Skin of body (tissue), 2 donors: Measurements from ENCODE around the gene PTBP1. TPM values are rescaled to one million over a fixed set of nuclear protein-coding genes. Genes with fewer than 3 reads are reported as not detected.
"Not testable (repeated sequence)": the region's sequence is repeated elsewhere in the genome, so short reads cannot be mapped to it uniquely, and the experiment has no call there.

ENCODE experiments used
- DNase-seq: peaks from one replicate; lab custom pipeline; 2025; lab: John Stamatoyannopoulos, UW
- total RNA-seq: library from RNA; depleted of rRNA; stranded (reverse); fragments of >200 nt; gene quantifications from one replicate; pipeline ENCODE4 v1.2.3, GENCODE V29; 2014

The PTBP1 gene
- total RNA-seq, 1 donor from 2014 or later = 106 TPM

DNA sequence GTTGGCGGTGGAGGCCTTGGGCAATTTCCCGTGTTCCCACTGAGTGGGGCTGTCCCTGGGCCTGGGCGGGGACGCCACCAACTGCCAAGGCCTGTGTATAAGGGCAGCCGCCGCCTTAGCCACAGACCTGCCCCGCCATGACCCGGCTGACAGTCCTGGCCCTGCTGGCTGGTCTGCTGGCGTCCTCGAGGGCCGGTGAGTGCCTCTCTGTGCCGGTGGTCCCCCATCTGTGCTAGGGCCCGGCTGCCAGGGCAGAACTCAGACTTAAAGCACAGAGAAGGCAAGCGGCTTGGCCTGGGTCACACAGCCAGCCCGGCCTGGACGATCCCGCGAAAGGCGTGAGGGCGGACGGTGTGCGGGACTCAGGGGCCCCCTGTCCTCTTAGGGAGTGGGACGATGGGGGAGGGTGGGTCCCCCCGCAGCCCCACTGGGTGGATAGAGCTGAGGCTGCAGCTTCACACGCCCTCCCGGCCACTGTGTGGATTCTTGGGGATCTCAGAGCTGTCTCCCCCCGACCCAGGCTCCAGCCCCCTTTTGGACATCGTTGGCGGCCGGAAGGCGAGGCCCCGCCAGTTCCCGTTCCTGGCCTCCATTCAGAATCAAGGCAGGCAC, 30.6 kb downstream of the PTBP1 start, which contains the start of gene AZU1:
AZU1 (plus strand) TSS at position 128 of the 612 bp plus-strand sequence; CDS start at position 138, 10 bp downstream.
- no peak for DNase-seq

DNA sequence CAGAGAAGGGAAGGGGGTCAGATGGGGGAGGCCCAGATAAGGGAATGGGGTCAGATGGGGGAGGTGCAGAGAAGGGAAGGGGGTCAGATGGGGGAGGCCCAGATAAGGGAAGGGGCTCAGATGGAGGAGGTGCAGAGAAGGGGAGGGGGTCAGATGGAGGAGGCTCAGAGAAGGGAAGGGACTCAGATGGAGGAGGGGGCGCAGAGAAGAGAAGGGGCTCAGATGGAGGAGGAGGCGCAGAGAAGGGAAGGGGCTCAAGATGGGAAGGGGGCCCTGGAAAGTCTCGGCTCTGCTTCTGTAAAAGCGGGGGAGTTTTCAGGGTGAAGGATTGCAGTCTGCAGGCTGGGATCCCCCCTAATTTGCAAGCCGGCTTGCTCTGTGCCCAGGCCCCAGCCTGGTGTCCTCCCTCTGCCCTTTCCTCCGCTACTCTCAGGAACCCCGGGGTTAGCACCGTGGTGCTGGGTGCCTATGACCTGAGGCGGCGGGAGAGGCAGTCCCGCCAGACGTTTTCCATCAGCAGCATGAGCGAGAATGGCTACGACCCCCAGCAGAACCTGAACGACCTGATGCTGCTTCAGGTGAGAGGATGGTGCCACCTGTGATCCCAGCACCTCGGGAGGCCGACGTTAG, 32.0 kb downstream of the PTBP1 start:
- no peak for DNase-seq

DNA sequence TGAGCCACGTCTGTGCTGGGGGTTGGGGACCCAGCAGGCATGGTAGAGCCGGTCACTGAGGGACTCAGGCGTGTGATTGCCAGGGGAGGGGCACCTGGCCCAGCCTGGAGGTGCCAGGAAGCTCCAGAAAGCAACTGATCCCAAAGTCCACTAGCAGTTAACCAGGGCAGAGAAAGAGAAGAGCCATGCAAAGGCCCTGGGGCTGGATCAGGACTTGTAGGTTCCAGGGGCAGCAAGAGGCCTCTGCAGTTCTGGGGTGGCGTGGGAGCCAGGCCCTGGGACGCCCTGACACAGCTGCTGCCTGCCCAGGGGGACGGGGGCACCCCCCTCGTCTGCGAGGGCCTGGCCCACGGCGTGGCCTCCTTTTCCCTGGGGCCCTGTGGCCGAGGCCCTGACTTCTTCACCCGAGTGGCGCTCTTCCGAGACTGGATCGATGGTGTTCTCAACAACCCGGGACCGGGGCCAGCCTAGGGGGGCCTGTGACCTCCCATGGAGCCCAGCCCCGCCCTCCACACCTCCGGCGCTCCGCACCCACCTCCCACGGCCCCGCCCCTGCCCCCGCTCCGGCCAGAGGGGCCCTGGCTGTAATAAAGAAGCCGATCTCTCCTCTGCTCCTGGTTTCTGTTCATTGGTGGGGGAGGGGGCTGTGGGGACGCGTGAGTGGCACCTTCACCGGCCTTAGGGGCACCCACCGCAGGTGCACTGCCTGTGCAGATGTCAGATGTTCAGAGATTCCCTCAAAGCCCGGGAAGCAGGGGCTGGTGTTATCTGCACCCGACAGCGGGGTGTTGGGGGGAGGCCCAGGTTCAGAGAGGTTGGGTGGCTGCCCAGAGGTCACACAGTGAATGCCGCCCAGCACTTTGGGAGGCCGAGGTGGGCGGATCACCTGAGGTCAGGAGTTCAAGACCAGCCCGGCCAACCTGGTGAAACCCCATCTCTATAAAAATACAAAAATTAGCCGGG, 34.4 kb downstream of the PTBP1 start:
- DNase-seq = no peak

DNA sequence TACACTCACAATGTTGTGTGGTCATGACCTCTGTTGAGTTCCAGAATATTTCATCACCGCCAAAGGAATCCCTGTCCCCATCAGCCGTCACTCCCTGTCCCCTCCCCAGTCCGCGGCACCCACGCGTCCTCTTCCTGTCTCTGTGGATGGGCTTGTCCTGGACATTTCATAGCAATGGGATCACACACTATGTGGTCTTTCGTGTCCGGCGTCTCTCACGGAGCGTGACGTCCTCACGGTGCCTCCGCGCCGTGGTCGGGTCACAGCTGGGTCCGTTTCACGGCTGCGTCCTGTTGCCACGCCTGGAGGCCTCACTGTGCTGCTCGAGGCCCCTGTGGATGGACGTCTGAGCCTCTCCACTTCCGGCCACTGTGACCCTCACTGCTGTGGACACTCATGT, 37.0 kb downstream of the PTBP1 start:
- DNase-seq = no peak

DNA sequence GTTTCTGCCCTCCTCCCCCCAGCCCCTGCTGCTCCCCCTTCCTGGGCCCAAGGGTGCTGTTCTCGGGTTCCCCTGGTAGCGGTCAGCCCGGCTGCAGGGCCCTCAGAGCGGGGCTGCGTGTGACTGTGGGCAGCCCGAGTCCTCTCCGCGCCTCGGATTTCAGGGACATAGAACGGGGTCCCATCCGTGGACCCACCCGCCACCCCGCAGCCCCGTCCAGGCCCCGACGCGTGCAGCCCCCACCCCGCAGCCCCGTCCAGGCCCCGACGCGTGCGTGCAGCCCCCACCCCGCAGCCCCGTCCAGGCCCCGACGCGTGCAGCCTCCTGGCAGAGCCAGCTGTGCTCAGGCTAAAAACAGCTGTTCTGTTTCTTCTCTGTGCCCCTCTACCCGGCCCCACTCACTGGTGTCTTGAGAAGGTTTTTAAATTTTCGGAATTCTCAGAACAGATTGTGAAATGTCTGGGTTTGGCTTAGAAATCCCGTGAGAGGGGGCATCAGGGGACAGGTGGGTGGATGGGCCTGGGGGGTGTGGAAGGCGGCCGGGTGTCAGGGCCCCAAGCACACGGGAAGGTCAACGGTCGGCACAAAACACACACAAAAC, 38.1 kb downstream of the PTBP1 start:
- no peak for DNase-seq

DNA sequence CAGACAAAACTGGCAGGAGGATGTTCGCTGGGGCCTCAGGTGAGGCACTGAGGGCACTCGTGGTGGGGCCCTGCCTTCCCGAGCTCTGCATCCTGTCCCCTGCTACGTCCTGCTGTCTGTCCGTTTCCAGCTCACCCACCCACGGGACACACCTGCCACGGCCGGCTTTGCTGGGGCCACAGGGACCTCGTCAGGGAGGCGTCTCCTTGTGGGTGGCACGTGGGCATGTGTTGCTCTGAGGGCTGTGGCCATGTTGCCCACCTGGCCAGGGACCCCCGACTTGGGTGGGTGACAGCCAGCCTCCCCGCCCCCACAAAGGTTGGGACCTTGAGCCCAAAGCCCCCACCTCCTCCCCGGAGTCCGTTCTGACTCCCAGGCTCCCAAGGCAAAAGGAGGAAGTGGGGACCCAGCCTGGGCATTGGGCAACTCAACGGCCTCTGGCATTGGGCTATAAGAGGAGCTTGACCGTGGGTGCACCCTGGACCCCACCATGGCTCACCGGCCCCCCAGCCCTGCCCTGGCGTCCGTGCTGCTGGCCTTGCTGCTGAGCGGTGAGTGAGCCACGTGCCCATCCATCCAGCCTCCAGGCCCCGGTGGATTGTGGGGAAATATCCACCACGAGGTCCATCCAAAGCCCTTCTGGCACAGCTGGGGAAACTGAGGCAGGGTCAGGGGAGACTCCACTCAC, 43.4 kb downstream of the PTBP1 start, which contains the start of gene PRTN3:
PRTN3 (plus strand) TSS at position 481 of the 688 bp plus-strand sequence; CDS start at position 491, 10 bp downstream.
- no peak for DNase-seq

DNA sequence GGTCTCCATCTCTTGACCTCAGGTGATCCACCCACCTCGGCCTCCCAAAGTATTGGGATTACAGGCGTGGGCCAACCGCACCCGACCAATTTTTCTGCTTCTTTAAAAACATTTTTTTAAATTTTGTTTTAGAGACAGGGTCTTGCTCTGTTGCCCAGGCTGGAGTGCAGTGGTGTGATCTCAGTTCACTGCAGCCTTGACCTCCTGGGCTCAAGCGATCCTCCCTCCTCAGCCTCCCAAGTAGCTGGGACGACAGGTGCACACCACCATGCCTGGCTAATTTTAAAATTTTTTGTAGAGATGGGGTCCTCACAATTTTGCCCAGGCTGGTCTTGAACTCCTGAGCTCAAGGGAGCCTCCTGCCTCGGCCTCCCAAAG, 45.5 kb downstream of the PTBP1 start:
- DNase-seq = not testable (repeated sequence)

DNA sequence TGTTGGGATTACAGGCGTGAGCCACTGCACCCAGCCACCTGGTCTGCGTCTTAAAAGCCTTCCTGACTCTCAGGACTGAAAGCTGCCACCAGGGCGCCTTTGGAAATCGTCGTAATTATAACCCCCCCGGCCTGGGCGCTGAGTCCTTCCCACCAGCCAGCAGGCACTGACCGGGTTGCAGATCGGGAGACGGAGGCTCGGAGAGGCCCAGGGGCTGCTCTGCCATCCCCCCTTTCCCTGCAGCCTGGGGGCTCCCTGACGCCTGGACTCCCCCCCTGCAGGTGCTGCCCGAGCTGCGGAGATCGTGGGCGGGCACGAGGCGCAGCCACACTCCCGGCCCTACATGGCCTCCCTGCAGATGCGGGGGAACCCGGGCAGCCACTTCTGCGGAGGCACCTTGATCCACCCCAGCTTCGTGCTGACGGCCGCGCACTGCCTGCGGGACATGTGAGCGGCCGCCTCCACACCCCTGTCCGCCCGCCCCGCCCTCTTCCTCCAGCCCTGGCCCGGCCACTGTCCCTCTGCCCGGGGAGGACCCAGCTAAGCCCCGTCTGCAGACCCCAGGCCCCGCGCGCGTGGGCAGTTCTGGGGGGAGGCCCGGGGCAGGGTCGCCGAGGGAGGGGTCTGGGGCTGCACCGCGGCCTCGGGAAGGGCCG, 46.1 kb downstream of the PTBP1 start:
- DNase-seq = no peak

DNA sequence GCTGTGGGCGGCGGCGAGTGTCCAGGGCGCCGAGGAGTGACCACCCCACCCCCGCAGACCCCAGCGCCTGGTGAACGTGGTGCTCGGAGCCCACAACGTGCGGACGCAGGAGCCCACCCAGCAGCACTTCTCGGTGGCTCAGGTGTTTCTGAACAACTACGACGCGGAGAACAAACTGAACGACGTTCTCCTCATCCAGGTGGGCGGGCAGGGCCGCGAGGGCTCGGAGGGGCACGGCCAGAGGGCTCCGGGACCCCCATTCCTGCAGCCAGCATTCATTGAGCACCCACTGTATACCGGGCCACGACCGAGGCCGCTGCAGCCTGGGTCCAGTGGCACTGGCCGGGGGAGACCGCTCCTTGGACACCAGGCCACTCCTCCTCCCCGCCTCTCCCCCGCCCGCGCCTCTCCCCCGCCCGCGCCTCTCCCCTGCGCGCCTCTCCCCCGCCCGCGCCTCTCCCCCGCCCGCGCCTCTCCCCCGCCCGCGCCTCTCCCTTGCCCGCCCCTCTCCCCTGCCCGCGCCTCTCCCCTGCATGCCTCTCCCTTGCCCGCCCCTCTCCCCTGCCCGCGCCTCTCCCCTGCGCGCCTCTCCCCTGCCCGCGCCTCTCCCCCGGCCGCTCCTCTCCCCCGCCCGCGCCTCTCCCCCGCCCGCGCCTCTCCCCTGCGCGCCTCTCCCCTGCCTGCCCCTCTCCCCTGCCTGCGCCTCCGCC, 46.7 kb downstream of the PTBP1 start:
- DNase-seq = no peak

DNA sequence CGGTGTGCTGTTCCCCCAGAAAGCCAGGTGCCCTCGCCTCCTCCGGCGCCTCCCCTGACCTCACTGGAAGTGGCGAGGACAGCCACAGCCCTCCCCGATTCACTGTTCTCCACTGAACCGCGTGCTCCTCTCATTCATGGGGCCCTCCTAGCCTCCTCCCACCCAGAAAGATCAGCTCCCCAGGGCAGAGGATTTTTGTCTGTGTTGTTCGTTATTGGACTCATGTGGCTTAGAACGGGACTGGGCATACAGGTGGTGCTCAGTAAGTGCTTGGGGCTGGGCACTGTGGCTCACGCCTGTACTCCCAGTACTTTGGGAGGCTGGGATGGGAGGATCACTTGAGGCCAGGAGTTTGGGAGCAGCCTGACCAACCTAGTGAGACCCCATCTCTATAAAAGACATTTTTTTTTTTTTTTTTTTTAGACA, 47.3 kb downstream of the PTBP1 start:
- no peak for DNase-seq

DNA sequence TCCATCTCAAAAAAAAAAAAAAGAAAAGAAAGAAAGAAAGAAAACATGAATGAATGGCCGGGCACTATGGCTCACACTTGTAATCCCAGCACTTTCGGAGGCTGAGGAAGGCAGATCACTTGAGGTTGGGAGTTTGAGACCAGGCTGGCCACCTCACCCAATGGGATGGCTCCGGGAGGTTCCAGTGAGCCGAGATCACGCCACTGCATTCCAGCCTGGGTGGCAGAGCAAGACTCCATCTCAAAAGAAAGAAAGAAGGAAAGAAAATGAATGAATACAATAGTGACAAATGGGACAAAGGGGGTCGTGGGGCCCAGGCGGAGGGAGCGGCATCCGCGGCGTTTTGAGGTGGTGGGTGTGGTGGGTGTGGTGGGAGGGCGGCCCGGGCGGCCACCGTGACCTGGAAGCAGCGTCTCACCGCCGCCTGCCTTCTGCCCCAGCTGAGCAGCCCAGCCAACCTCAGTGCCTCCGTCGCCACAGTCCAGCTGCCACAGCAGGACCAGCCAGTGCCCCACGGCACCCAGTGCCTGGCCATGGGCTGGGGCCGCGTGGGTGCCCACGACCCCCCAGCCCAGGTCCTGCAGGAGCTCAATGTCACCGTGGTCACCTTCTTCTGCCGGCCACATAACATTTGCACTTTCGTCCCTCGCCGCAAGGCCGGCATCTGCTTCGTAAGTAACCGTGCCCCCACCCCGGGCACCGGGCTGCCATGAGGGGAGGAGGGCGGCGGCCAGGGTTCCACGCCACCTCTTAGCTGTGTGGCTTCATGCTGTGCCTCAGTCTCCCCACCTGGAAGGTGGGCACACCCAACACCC, 48.7 kb downstream of the PTBP1 start:
- DNase-seq = no peak

DNA sequence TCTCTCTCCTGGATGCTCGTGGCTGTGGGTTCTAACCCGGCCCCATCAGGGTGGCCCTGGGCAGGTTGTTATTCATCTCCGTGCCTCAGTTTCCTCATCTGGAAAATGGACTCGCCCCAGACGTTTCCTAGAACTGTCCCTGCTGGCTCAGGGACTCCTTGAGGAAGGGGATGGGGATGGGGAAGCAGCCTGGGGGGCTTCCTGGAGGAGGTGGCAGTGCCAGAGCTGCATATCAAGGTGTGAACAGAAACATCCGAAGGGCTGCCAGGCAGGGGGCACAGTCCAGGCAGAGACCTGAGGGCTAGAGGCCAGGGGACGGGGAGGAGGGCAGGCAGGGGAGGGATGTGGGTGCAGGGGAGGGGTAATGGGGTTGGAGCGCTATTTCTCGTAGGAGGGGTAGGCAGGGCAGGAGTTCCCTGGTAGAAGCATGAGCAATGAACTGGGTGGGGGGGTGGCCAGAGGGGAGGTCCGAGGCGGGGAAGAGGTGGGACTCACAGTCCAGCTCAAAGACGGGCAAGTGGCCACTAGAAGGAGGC, 51.2 kb downstream of the PTBP1 start:
- DNase-seq = no peak

DNA sequence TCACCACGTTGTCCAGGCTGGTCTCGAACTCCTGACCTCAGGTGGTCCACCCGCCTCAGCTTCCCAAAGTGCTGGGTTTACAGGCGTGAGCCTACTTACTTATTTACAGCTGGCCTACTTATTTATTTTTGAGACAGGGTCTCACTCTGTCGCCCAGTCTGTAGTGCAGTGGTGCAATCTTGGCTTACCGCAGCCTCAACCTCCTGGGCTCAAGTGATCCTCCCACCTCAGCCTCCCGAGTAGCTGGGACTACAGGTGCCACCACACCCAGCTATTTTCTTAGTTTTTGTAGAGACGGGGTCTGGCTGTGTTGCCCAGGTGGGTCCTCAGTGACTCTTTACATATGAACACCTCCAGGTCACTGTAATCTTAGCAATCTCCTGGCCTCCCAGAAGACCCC, 51.9 kb downstream of the PTBP1 start:
- DNase-seq = not testable (repeated sequence)

DNA sequence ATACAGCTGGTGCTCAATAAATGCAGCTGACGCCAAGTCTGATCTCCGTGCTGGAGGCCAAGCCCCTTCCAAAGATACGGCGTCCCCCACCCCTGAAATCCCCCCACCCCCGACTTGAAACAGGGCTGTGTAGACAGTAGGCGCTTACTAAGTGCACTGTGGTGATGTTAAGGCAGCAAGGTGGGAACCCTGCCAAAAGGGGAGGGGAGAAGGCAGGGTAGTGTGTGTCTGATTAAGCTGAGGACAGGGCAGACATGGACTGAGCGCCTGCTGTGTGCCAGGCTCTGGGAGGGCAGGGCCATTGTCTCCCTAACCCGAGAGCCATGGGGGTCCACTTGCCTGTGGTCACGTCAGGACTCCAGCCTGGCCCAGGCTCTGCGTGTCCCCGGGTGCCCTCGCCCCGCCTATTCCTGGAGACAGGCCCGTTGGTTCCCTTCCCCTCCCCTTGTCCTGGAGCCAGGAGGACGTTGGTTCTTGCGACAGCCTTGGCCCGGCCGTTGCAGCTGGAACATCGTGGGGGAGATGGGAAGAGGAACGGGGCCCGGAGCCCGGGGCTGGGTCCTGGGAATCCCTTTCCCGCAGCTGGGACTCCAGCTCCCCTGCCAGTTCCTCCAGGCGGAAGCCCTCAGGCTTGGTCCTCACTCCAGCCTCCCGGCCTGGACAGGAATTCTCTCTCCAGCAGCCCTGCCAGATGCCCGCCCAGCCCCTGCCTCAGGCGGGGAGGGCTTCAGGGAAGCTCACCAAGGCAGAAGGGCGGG, 53.1 kb downstream of the PTBP1 start:
- DNase-seq = peak; percentile 69

DNA sequence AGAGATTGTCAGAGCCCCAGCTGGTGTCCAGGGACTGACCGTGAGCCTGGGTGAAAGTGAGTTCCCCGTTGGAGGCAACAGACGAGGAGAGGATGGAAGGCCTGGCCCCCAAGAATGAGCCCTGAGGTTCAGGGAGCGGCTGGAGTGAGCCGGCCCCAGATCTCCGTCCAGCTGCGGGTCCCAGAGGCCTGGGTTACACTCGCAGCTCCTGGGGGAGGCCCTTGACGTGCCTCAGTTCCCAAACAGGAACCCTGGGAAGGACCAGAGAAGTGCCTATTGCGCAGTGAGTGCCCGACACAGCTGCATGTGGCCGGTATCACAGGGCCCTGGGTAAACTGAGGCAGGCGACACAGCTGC, 53.7 kb downstream of the PTBP1 start:
- no peak for DNase-seq

DNA sequence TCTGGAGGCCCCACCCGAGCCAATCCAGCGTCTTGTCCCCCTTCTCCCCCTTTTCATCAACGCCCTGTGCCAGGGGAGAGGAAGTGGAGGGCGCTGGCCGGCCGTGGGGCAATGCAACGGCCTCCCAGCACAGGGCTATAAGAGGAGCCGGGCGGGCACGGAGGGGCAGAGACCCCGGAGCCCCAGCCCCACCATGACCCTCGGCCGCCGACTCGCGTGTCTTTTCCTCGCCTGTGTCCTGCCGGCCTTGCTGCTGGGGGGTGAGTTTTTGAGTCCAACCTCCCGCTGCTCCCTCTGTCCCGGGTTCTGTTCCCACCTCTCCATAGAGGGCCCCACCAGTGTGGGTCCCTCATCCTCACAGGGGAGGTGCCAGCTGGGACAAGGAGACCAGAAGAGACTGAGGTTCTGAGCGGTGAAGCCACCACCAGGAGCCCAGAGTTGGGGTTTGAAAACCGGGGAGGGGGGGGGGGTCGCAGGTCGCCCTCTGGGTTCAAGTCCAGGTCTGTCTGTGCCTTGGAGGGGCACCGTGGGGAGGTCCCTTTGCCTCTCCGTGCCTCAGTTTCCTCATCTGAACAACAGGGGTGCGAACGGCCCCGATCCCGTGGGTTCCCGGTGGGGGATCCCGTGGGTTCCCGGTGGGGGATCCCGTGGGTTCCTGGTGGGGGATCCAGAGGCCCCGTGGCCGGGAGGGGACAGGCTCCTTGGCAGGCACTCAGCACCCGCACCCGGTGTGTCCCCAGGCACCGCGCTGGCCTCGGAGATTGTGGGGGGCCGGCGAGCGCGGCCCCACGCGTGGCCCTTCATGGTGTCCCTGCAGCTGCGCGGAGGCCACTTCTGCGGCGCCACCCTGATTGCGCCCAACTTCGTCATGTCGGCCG, 55.1 kb downstream of the PTBP1 start, which contains the start of gene ELANE:
ELANE (plus strand) TSS at position 168 of the 878 bp plus-strand sequence; CDS start at position 194, 26 bp downstream.
- no peak for DNase-seq
